Activated naive CD8-positive, alpha-beta T cell treated with anti-CD3 and anti-CD28 coated beads, Interleukin-2, amount 10 ng/mL, durations not matched to agents 7 days and 5 days (primary cell): Measurements from ENCODE around the gene ATP23. TPM values are rescaled to one million over a fixed set of nuclear protein-coding genes. Genes with fewer than 3 reads are reported as not detected.

Experiments used
- ATAC-seq: fragments of 150-1000 bp; cut with Tn5 transposase; one replicate; pipeline ENCODE4 v1.10.0; 2021; ENCODE audit warnings: low read depth, moderate library complexity
- POLR2A ChIA-PET: fragments of 350-600 bp; sonication (Branson Sonifier 250); formaldehyde crosslinking; loops from one replicate; lab custom pipeline; 2021; ENCODE audit warnings: antibody characterized with exemption; lab: Charles Lee
- DNase-seq: peaks from one replicate; pipeline ENCODE4 v3.0.0; 2021
- H3K27ac Mint-ChIP-seq: one replicate; pipeline ENCODE4 v1.8.0; 2022; ENCODE audit warnings: mild to moderate bottlenecking, mixed read lengths
- H3K27me3 Mint-ChIP-seq: one replicate; pipeline ENCODE4 v1.8.0; 2022; ENCODE audit warnings: mild to moderate bottlenecking, moderate library complexity, mixed read lengths
- H3K36me3 Mint-ChIP-seq: one replicate; pipeline ENCODE4 v1.8.0; 2021; ENCODE audit warnings: mild to moderate bottlenecking, mixed read lengths
- H3K4me1 Mint-ChIP-seq: one replicate; pipeline ENCODE4 v1.8.0; 2021; ENCODE audit warnings: mixed read lengths
- H3K4me3 Mint-ChIP-seq: one replicate; pipeline ENCODE4 v1.8.0; 2022; ENCODE audit warnings: mild to moderate bottlenecking, moderate library complexity, mixed read lengths
- H3K9me3 Mint-ChIP-seq: one replicate; pipeline ENCODE4 v1.8.0; 2021; ENCODE audit warnings: mixed read lengths
- total RNA-seq, 2 experiments: library from RNA; stranded (reverse); gene quantifications; one replicate each; pipeline ENCODE4 v1.2.3, GENCODE V29; 2021

ATP23 gene
- total RNA-seq, 2 experiments from 2014 or later = 16.8 to 18.9 TPM

GRCh38 chr12:57958061-57958657 lies 16.8 kb downstream of the ATP23 start:
- Mint-ChIP-seq H3K4me3 (no peak overlapping the region), H3K4me1 (no peaks in the 10 kb centered on the region), H3K36me3 (peaks cover 53% of the 10 kb centered on the region), H3K27ac (no peak overlapping the region), H3K27me3 (no peaks in the 10 kb centered on the region), H3K9me3 (peaks cover 20% of the 10 kb centered on the region)
- DNase-seq (no peak), ATAC-seq (no peak)
- POLR2A ChIA-PET = no interaction called here

DNA sequence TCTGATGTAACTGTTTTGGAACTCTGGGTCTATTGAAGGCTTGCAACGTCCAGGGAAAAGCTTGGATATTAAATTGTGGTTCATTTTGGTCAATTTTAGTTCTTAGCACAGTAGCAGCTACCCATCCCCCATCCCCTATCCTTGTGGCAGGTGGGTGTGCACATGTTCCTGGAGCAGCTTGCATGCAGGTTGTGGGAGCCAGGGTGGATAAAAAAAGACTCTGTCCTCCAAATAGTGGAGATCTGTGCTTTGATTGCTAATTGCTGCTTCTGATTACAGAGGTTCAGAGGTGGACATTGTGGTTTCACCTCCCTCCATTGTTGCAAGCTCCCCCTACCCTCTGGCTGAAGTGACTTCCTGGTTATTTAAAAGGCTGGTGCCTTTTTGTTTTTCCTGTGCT lies 23.1 kb downstream of the ATP23 start:
- no peak overlapping the region for H3K27ac Mint-ChIP-seq
- H3K4me3 Mint-ChIP-seq = no peak overlapping the region
- H3K27me3 Mint-ChIP-seq = peaks cover 5% of the 10 kb centered on the region
- ATAC-seq = no peak
- peaks cover 1% of the 10 kb centered on the region for H3K4me1 Mint-ChIP-seq
- POLR2A ChIA-PET = no interaction called here
- H3K9me3 Mint-ChIP-seq = peaks cover 19% of the 10 kb centered on the region
- H3K36me3 Mint-ChIP-seq = peaks cover 6% of the 10 kb centered on the region
- no peak for DNase-seq

DNA sequence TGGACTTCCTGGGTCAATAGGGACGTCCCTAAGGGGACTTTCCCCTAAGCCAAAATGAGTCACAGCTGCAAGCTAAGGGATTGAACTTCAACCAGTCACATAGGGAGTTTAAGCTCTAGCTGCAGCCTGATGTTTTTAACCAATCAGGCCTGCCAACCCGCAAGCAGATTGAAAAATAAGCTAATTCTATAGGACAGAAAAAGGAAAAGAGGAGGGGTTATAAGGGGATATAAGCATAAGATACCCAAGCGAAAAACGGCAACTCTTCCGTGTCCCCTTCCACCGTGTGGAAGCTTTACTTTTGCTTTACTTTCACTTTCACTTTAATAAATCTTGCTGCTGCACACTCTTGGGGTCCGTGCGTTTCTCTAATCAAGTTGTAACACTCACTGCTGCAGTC lies 24.4 kb downstream of the ATP23 start:
- POLR2A ChIA-PET = no interaction called here
- Mint-ChIP-seq H3K27me3 (peaks cover 6% of the 10 kb centered on the region), H3K36me3 (peaks cover 2% of the 10 kb centered on the region), H3K4me1 (peaks cover 1% of the 10 kb centered on the region), H3K27ac (no peak overlapping the region), H3K9me3 (peaks cover 16% of the 10 kb centered on the region), H3K4me3 (no peak overlapping the region)
- no peak for DNase-seq
- ATAC-seq = no peak

DNA sequence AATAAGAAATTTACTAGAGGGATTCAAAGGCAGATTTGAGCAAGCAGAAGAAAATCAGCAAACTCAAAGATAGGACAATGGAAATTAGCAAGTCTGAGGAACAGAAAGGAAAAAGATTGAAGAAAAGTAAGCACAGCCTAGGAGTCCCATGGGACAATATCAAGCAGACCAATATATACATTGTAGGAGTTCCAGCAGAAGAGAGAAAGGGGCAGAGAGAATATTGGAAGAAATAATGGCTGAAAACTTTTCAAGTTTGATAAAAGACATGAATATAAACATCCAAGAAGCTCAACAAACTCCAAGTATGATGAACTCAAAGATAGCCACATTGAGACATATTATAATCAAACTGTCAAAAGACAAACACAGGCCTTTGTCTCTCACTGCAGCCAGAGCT lies 25.2 kb downstream of the ATP23 start:
- POLR2A ChIA-PET = no interaction called here
- Mint-ChIP-seq H3K36me3 (peaks cover 2% of the 10 kb centered on the region), H3K4me3 (no peak overlapping the region), H3K27ac (no peak overlapping the region), H3K9me3 (peaks cover 13% of the 10 kb centered on the region), H3K4me1 (peaks cover 1% of the 10 kb centered on the region), H3K27me3 (peaks cover 6% of the 10 kb centered on the region)
- no peak for ATAC-seq
- DNase-seq = no peak

- H3K4me1 Mint-ChIP-seq = no peaks in the 10 kb centered on the region
- POLR2A ChIA-PET = no interaction called here
- H3K4me3 Mint-ChIP-seq = no peak overlapping the region
- DNase-seq = no peak
- H3K9me3 Mint-ChIP-seq = peaks cover 2% of the 10 kb centered on the region
- no peak overlapping the region for H3K27ac Mint-ChIP-seq
- ATAC-seq = no peak
- no peaks in the 10 kb centered on the region for H3K36me3 Mint-ChIP-seq
- peaks cover 5% of the 10 kb centered on the region for H3K27me3 Mint-ChIP-seq
Observed at GRCh38 chr12:57983146-57983857, 41.9 kb downstream of the ATP23 start.

GRCh38 chr12:57983858-57984505 lies 42.6 kb downstream of the ATP23 start:
- H3K36me3 Mint-ChIP-seq = no peaks in the 10 kb centered on the region
- H3K9me3 Mint-ChIP-seq = peaks cover 2% of the 10 kb centered on the region
- POLR2A ChIA-PET = no interaction called here
- ATAC-seq (no peak), DNase-seq (no peak)
- H3K27ac Mint-ChIP-seq = no peak overlapping the region
- H3K4me1 Mint-ChIP-seq = no peaks in the 10 kb centered on the region
- H3K4me3 Mint-ChIP-seq = no peak overlapping the region
- H3K27me3 Mint-ChIP-seq = peaks cover 5% of the 10 kb centered on the region

DNA sequence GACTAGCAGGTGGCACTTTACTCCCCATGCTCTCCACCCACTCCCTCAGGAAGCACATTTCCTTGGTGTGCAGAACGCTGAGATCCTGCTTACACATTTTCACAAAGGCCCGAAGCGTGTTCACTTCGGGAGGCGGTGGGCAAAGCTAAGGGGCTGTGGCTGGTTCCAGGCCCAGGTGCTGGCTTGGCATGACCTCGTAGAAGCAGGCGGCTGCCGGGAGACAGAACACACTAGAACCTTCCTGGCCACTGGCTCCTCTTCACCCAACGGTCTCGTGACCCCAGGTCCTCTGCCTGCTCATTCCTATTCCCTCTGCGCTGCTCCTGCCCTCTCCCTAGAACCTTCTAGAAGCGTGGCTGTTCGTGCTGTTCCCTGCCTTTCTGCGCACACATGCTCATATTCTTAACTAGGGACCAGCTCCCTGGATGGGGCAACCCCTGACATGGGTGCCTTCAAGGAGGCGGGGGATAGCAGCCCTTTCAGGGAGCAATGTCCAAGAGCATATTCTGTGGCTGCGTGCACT lies 43.3 kb downstream of the ATP23 start:
- POLR2A ChIA-PET = no interaction called here
- Mint-ChIP-seq H3K36me3 (no peaks in the 10 kb centered on the region), H3K27me3 (peaks cover 12% of the 10 kb centered on the region), H3K27ac (no peak overlapping the region), H3K9me3 (peaks cover 2% of the 10 kb centered on the region), H3K4me1 (no peaks in the 10 kb centered on the region), H3K4me3 (no peak overlapping the region)
- DNase-seq (no peak), ATAC-seq (no peak)

- H3K36me3 Mint-ChIP-seq = no peaks in the 10 kb centered on the region
- H3K27me3 Mint-ChIP-seq = peaks cover 9% of the 10 kb centered on the region
- POLR2A ChIA-PET = no interaction called here
- ATAC-seq (no peak), DNase-seq (no peak)
- H3K4me1 Mint-ChIP-seq = no peaks in the 10 kb centered on the region
- H3K4me3 Mint-ChIP-seq = no peak overlapping the region
- no peaks in the 10 kb centered on the region for H3K9me3 Mint-ChIP-seq
- H3K27ac Mint-ChIP-seq = no peak overlapping the region
Observed at GRCh38 chr12:57985685-57986084, 44.3 kb downstream of the ATP23 start.

DNA sequence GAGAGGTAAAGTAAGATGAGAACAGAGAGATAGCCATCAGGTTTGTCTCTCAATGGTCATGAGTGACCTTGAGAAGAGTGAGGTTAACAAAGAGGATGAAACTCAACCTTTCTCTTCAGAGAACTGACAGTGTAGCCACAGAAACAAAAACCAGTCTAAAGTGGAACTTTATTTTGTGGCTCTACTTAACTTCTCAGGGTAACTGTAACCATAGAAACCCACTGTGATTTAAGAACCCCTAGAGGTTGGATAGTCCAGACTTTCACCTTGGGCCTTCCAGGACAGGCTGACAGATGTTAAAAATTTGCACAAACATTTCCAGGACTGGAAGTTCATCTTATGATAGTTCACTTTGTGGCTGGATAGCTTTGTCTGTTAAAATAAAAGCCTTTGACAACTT lies 48.5 kb downstream of the ATP23 start:
- H3K4me3 Mint-ChIP-seq = no peak overlapping the region
- DNase-seq = no peak
- H3K9me3 Mint-ChIP-seq = no peaks in the 10 kb centered on the region
- no peak overlapping the region for H3K27ac Mint-ChIP-seq
- H3K36me3 Mint-ChIP-seq = no peaks in the 10 kb centered on the region
- no peak for ATAC-seq
- peaks cover 7% of the 10 kb centered on the region for H3K27me3 Mint-ChIP-seq
- POLR2A ChIA-PET = no interaction called here
- no peaks in the 10 kb centered on the region for H3K4me1 Mint-ChIP-seq

GRCh38 chr12:57990241-57990883 lies 49.0 kb downstream of the ATP23 start:
- Mint-ChIP-seq H3K9me3 (no peaks in the 10 kb centered on the region), H3K4me3 (no peak overlapping the region), H3K27ac (no peak overlapping the region), H3K36me3 (no peaks in the 10 kb centered on the region), H3K4me1 (no peaks in the 10 kb centered on the region), H3K27me3 (peaks cover 7% of the 10 kb centered on the region)
- ATAC-seq = no peak
- POLR2A ChIA-PET = no interaction called here
- no peak for DNase-seq

DNA sequence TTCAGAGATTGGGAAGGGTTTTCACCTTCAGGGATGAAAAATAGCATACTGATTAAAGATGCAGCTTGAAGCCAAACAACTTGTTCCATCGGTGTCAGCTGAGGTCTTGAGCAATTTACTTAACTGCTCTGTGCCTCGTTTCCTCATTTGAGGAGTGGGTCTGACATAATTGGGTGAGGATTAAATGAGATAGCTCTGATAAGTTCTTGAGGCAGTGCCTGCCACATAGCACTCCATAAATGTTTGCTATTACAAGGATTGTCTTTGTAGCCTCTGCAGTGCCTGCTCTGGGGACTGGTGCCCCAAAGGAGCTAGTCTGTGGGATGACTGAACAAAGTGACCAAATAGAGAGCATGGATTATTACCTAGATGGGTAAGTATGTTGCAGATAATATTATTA lies 50.6 kb downstream of the ATP23 start:
- POLR2A ChIA-PET = no interaction called here
- H3K36me3 Mint-ChIP-seq = no peaks in the 10 kb centered on the region
- DNase-seq = no peak

GRCh38 chr12:57993030-57993429 lies 51.7 kb downstream of the ATP23 start:
- POLR2A ChIA-PET = no interaction called here
- H3K27ac Mint-ChIP-seq = no peak overlapping the region
- ATAC-seq = no peak

More for the DNA sequence above, 50.6 kb downstream of the ATP23 start:
- peaks cover 10% of the 10 kb centered on the region for H3K27me3 Mint-ChIP-seq
- H3K9me3 Mint-ChIP-seq = peaks cover 5% of the 10 kb centered on the region
- no peaks in the 10 kb centered on the region for H3K4me1 Mint-ChIP-seq
- H3K27ac Mint-ChIP-seq = no peak overlapping the region
- no peak for ATAC-seq
- H3K4me3 Mint-ChIP-seq = no peak overlapping the region

DNA sequence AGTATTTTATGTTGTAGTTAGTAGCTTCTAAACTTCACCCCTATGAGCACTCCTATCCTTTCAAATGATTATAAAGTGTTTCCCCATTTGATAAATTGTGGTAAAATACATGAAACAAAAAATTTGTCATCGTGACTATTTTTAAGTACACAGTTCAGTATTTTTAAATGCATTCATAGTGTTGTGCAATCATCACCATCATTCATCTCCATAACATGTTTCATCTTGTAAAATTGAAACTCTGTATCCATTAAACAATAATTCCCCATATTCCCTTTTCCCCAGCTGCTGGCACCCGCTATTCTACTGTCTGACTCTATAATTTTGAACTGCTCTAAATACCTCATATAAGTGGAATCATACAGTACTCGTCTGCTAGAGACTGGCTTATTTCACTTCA lies 52.5 kb downstream of the ATP23 start:
- H3K4me3 Mint-ChIP-seq = no peak overlapping the region
- no peaks in the 10 kb centered on the region for H3K4me1 Mint-ChIP-seq
- POLR2A ChIA-PET = no interaction called here
- no peak for ATAC-seq
- H3K27ac Mint-ChIP-seq = no peak overlapping the region
- H3K27me3 Mint-ChIP-seq = peaks cover 10% of the 10 kb centered on the region
- H3K9me3 Mint-ChIP-seq = peaks cover 7% of the 10 kb centered on the region
- DNase-seq = no peak
- H3K36me3 Mint-ChIP-seq = no peaks in the 10 kb centered on the region

More at GRCh38 chr12:57993030-57993429, 51.7 kb downstream of the ATP23 start:
- H3K9me3 Mint-ChIP-seq = peaks cover 7% of the 10 kb centered on the region
- H3K4me3 Mint-ChIP-seq = no peak overlapping the region
- H3K4me1 Mint-ChIP-seq = no peaks in the 10 kb centered on the region
- H3K27me3 Mint-ChIP-seq = peaks cover 10% of the 10 kb centered on the region
- H3K36me3 Mint-ChIP-seq = no peaks in the 10 kb centered on the region
- no peak for DNase-seq
